Measurements from ENCODE around the gene TRIM3.
A peak's percentile ranks its signal among the peaks of the same experiment; 100 is the strongest.

TRIM3 gene

GRCh38 chr11:6433998-6434660, 39.6 kb downstream of the TRIM3 start:
- DNase-seq, result no peak

GRCh38 chr11:6431861-6432260, 41.9 kb downstream of the TRIM3 start:
- DNase-seq, result no peak

GRCh38 chr11:6427516-6427915, 46.2 kb downstream of the TRIM3 start:
- DNase-seq, result no peak

- no peak for DNase-seq
Observed at GRCh38 chr11:6420677-6421076, 53.1 kb downstream of the TRIM3 start.

- peak; percentile 53 for DNase-seq
Observed at GRCh38 chr11:6419009-6419631, 54.6 kb downstream of the TRIM3 start, which contains the start of gene APBB1. APBB1 (minus strand) TSS chr11:6419094; CDS start chr11:6411347, 7,747 bp downstream.

GRCh38 chr11:6418557-6419008, 55.2 kb downstream of the TRIM3 start:
- DNase-seq, result no peak

GRCh38 chr11:6417907-6418556, 55.7 kb downstream of the TRIM3 start:
- no peak for DNase-seq

- DNase-seq, result no peak
Observed at GRCh38 chr11:6415797-6416196, 57.9 kb downstream of the TRIM3 start.

GRCh38 chr11:6414874-6415328, 58.8 kb downstream of the TRIM3 start:
- no peak for DNase-seq

GRCh38 chr11:6413791-6414201, 59.9 kb downstream of the TRIM3 start:
- no peak for DNase-seq

- no peak for DNase-seq
Observed at GRCh38 chr11:6411594-6412031, 62.1 kb downstream of the TRIM3 start.

GRCh38 chr11:6410695-6411430, 62.9 kb downstream of the TRIM3 start:
- DNase-seq, result no peak

- no peak for DNase-seq
Observed at GRCh38 chr11:6406370-6406769, 67.4 kb downstream of the TRIM3 start.

- no peak for DNase-seq
Observed at GRCh38 chr11:6405846-6406245, 67.9 kb downstream of the TRIM3 start.

GRCh38 chr11:6405052-6405667, 68.6 kb downstream of the TRIM3 start:
- DNase-seq, result no peak

GRCh38 chr11:6404342-6405051, 69.2 kb downstream of the TRIM3 start:
- DNase-seq, result no peak

GRCh38 chr11:6403539-6403938, 70.2 kb downstream of the TRIM3 start:
- no peak for DNase-seq

GRCh38 chr11:6402561-6402981, 71.2 kb downstream of the TRIM3 start:
- DNase-seq, result peak; percentile 40

GRCh38 chr11:6402061-6402470, 71.7 kb downstream of the TRIM3 start:
- DNase-seq, result no peak

- DNase-seq, result no peak
Observed at GRCh38 chr11:6401464-6401863, 72.3 kb downstream of the TRIM3 start.

- DNase-seq, result no peak
Observed at GRCh38 chr11:6400431-6401345, 73.1 kb downstream of the TRIM3 start.

Measured in hematopoietic multipotent progenitor cell treated with erythropoietin and hydrocortisone succinate and interleukin-3 and kit ligand, for 8 days (in vitro differentiated cells).